H1 (cell line): ENCODE results near the gene PTGES3L. TPM values are rescaled to one million over a fixed set of nuclear protein-coding genes. Genes with fewer than 3 reads are reported as not detected.

Source experiments
- BCL11A ChIP-seq, 2 experiments: IDR thresholded peaks; one replicate each; pipeline ENCODE4 v1.6.1; 2011; ENCODE audit warnings: low read depth in 2 of 2, low read length in 2 of 2, mild to moderate bottlenecking in 2 of 2
- CBX5 ChIP-seq: fragments of 300-800, 300-1000 bp; sonication (generic); IDR thresholded peaks from 2 replicates; pipeline ENCODE4 v1.7.1; 2016; ENCODE audit warnings: antibody characterized with exemption, low read length, low read depth
- CREB1 ChIP-seq: IDR thresholded peaks from 2 replicates; pipeline ENCODE4 v1.6.1; 2012; ENCODE audit warnings: inconsistent platforms
- CTCF ChIP-seq, 3 experiments: IDR thresholded peaks; 1 replicate in 2 of 3; 2 replicates in 1 of 3; pipeline versions ENCODE4 v1.5.1 to v1.6.1; 2011; ENCODE audit warnings: low read length in 3 of 3, mild to moderate bottlenecking in 3 of 3, inconsistent platforms in 2 of 3, low read depth in 1 of 3, moderate library complexity in 1 of 3; ENCODE audit not compliant: insufficient read depth in 1 of 3; ENCODE audit errors: control extremely low read depth in 1 of 3
- EGR1 ChIP-seq: IDR thresholded peaks from 2 replicates; pipeline ENCODE4 v1.6.1; 2011; ENCODE audit warnings: low read depth, low read length, borderline replicate concordance
- FOSL1 ChIP-seq: IDR thresholded peaks from 2 replicates; pipeline ENCODE4 v1.6.1; 2011; ENCODE audit warnings: mild to moderate bottlenecking, low read depth, low read length, moderate library complexity; ENCODE audit not compliant: insufficient read depth
- GABPA ChIP-seq: IDR thresholded peaks from 2 replicates; pipeline ENCODE4 v1.6.1; 2011; ENCODE audit warnings: mild to moderate bottlenecking, low read length, moderate library complexity, borderline replicate concordance; ENCODE audit not compliant: insufficient read depth
- HDAC2 ChIP-seq, 2 experiments: fragments of 300-600 bp in 1 of 2; sonication (generic) in 1 of 2; IDR thresholded peaks; 2 replicates each; pipeline ENCODE4 v1.6.1; 2011 to 2012; ENCODE audit warnings: low read depth in 2 of 2, low read length in 2 of 2, mild to moderate bottlenecking in 2 of 2, moderate library complexity in 2 of 2, borderline replicate concordance in 1 of 2, inconsistent platforms in 1 of 2
- JUN ChIP-seq: IDR thresholded peaks from 2 replicates; pipeline ENCODE4 v1.6.1; 2011; ENCODE audit warnings: low read depth, mild to moderate bottlenecking, improper control_type of control experiment, low read length
- JUND ChIP-seq: IDR thresholded peaks from 2 replicates; pipeline ENCODE4 v1.6.1; 2011; ENCODE audit warnings: mild to moderate bottlenecking, improper control_type of control experiment, low read length
- KDM1A ChIP-seq: fragments of 200-600, 300-600 bp; sonication (generic); IDR thresholded peaks from 2 replicates; pipeline ENCODE4 v1.7.1; 2016; ENCODE audit warnings: mild to moderate bottlenecking, low read length, borderline replicate concordance
- KDM4A ChIP-seq: IDR thresholded peaks from one replicate; pipeline ENCODE4 v1.7.1; 2012; ENCODE audit warnings: low read depth, mild to moderate bottlenecking, moderate library complexity, low read length, inconsistent platforms; ENCODE audit not compliant: severe bottlenecking
- RBBP5 ChIP-seq: IDR thresholded peaks from 2 replicates; pipeline ENCODE4 v1.7.1; 2012; ENCODE audit warnings: low read depth, mild to moderate bottlenecking, inconsistent platforms, low read length, moderate library complexity, borderline replicate concordance
- SP2 ChIP-seq: IDR thresholded peaks from 2 replicates; pipeline ENCODE4 v1.6.1; 2012; ENCODE audit warnings: mild to moderate bottlenecking, low read length, inconsistent platforms
- SP4 ChIP-seq: IDR thresholded peaks from 2 replicates; pipeline ENCODE4 v1.6.1; 2012; ENCODE audit warnings: low read length, inconsistent platforms
- SRF ChIP-seq: IDR thresholded peaks from 2 replicates; pipeline ENCODE4 v1.6.1; 2011; ENCODE audit warnings: mild to moderate bottlenecking, low read depth, low read length, moderate library complexity
- polyA plus RNA-seq, 7 experiments: library from polyadenylated mRNA; depleted of rRNA in 3 of 7; stranded (reverse) in 5 of 7; unstranded in 2 of 7; fragments of >200 nt in 5 of 7; fragments of 200-250 nt in 2 of 7; gene quantifications; 1 replicate in 5 of 7; 2 replicates in 1 of 7; 4 replicates in 1 of 7; pipeline versions ENCODE4 v1.2.1 to v1.2.3, GENCODE V29; 2011 to 2013; ENCODE audit warnings: missing spikeins in 2 of 7, mixed read lengths in 2 of 7
- total RNA-seq: library from RNA; stranded (reverse); fragmentation: NEBNext Ultra II Directional; extraction: Animal tissue kit (Norgen Biotek cat#: 25700); gene quantifications from 2 replicates; pipeline ENCODE4 v1.2.1, GENCODE V29; 2021
- TF ChIP-seq, protein P1 (sequence below): IDR thresholded peaks from 2 replicates; pipeline ENCODE4 v1.6.1; 2012; ENCODE audit warnings: low read length, inconsistent platforms
- TF ChIP-seq, protein P2 (sequence below): IDR thresholded peaks from 2 replicates; pipeline ENCODE4 v1.6.1; 2012; ENCODE audit warnings: inconsistent platforms

Gene PTGES3L
- total and polyA plus RNA-seq, 2 of the 8 experiments (the other 6 are each of a cell fraction or from before 2014, with no cell fraction given): 3.0 to 3.6 TPM

- TF ChIP-seq GABPA: no peak
- peak; percentile 68 for TF ChIP-seq JUN
- TF ChIP-seq EGR1: peak; percentile 70; the same call in 1 of the 2 replicates
- no peak for TF ChIP-seq BCL11A (IDR thresholded peaks at IDR 0.05; ENCODE audit: low read depth in 2 of 2, low read length in 2 of 2)
- no peak for TF ChIP-seq KDM4A
- TF ChIP-seq, protein P1, sequence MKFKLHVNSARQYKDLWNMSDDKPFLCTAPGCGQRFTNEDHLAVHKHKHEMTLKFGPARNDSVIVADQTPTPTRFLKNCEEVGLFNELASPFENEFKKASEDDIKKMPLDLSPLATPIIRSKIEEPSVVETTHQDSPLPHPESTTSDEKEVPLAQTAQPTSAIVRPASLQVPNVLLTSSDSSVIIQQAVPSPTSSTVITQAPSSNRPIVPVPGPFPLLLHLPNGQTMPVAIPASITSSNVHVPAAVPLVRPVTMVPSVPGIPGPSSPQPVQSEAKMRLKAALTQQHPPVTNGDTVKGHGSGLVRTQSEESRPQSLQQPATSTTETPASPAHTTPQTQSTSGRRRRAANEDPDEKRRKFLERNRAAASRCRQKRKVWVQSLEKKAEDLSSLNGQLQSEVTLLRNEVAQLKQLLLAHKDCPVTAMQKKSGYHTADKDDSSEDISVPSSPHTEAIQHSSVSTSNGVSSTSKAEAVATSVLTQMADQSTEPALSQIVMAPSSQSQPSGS: peak; percentile 99
- TF ChIP-seq, protein P2, sequence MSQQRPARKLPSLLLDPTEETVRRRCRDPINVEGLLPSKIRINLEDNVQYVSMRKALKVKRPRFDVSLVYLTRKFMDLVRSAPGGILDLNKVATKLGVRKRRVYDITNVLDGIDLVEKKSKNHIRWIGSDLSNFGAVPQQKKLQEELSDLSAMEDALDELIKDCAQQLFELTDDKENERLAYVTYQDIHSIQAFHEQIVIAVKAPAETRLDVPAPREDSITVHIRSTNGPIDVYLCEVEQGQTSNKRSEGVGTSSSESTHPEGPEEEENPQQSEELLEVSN: no peak
- TF ChIP-seq HDAC2 (IDR thresholded peaks at IDR 0.05; ENCODE audit: borderline replicate concordance in 1 of 2, low read depth in 2 of 2, low read length in 2 of 2): peak in 1 of 2 experiments; percentile 86; a peak in 2 of 4 replicates
- peak; percentile 74 for TF ChIP-seq CREB1
- peak; percentile 91 for TF ChIP-seq JUND
- peak; percentile 68 to 91 (median 89) for TF ChIP-seq CTCF (IDR thresholded peaks at IDR 0.05; ENCODE audit: control extremely low read depth in 1 of 3, insufficient read depth in 1 of 3, low read depth in 1 of 3, low read length in 3 of 3)
- no peak for TF ChIP-seq SP4
- no peak for TF ChIP-seq SRF
- no peak for TF ChIP-seq RBBP5
- no peak for TF ChIP-seq CBX5
- TF ChIP-seq KDM1A: no peak
- TF ChIP-seq FOSL1: no peak
- no peak for TF ChIP-seq SP2
Observed at GRCh38 chr17:43024407-43025289, 44.8 kb upstream of the PTGES3L start, which contains the start of gene RND2 (continued).
